ENCODE measurements around the gene OR5B3. TPM values are rescaled to one million over a fixed set of nuclear protein-coding genes. Genes with fewer than 3 reads are reported as not detected.
"Not testable (repeated sequence)": the region's sequence is repeated elsewhere in the genome, so short reads cannot be mapped to it uniquely, and the experiment has no call there.

Gene OR5B3
- polyA plus RNA-seq, 1 of the 3 experiments (the other 2 are of a cell fraction): not detected

DNA sequence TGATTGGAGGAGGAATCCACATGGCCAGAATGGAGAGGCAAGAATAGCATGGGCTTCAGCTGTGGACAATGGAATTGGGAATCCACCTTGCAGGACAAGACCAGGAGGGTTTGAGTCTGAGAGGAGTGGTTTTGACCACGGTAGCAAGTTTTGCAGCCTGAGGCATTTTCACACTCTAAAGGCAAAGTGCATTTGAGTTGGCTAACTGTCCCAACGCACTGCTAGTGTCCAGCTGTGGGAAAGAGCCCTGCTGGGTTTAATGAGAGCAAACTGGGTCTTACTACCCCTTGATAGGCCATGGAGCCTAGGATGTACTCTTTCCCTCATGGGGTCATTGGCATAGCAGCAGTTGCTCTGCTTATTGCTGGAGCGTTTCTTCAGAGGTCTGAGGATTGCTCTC, 21.3 kb upstream of the OR5B3 start, which contains the start of gene OR5B2:
Gene OR5B2, minus strand, starts transcription at position 101 of the 400 bp plus-strand sequence. CDS start 4,860 bp downstream, outside the sequence.
- Histone ChIP-seq H3K79me2 (ENCODE audit: insufficient read depth) (no peaks in the 10 kb centered on the region), H3K27ac (ENCODE audit: low read depth in 2 of 2, low read length in 1 of 2) (no peak within 1 kb of the TSS), H3K4me3 (ENCODE audit: low read depth in 2 of 2, low read length in 1 of 2) (no peak within 1 kb of the TSS), H2AFZ (ENCODE audit: low read depth) (no peak within 1 kb of the TSS), H3K9me2 (no peaks in the 10 kb centered on the region), H3K27me3 (ENCODE audit: insufficient read depth) (no peaks in the 10 kb centered on the region), H3K9me3 (no peaks in the 10 kb centered on the region), H3K4me2 (no peak within 1 kb of the TSS), H3K36me3 (replicated peaks in 1 of 2; ENCODE audit: control insufficient read depth in 1 of 2, insufficient read depth in 2 of 2, low read length in 1 of 2) (no peaks in the 10 kb centered on the region), H3F3A (replicated peaks; ENCODE audit: insufficient read depth) (no peaks in the 10 kb centered on the region), H3K9ac (no peak within 1 kb of the TSS), H4K20me1 (ENCODE audit: insufficient read depth) (no peaks in the 10 kb centered on the region), H3K4me1 (ENCODE audit: control insufficient read depth in 1 of 2, insufficient read depth in 2 of 2, low read depth in 1 of 2, low read length in 1 of 2) (no peaks in the 10 kb centered on the region)
- no peak for DNase-seq
- WGBS (ENCODE audit: low lambda C conversion rate): 5% methylated on average over 2 of the region's 3 CpGs
- no peak for TF ChIP-seq CHD2 (IDR thresholded peaks at IDR 0.05; ENCODE audit: low read length, partially characterized antibody)
- TF ChIP-seq, protein P1, sequence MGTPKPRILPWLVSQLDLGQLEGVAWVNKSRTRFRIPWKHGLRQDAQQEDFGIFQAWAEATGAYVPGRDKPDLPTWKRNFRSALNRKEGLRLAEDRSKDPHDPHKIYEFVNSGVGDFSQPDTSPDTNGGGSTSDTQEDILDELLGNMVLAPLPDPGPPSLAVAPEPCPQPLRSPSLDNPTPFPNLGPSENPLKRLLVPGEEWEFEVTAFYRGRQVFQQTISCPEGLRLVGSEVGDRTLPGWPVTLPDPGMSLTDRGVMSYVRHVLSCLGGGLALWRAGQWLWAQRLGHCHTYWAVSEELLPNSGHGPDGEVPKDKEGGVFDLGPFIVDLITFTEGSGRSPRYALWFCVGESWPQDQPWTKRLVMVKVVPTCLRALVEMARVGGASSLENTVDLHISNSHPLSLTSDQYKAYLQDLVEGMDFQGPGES (IDR thresholded peaks at IDR 0.05; ENCODE audit: low read depth, low read length): no peak
- no peak for TF ChIP-seq NFIC (IDR thresholded peaks at IDR 0.05; ENCODE audit: borderline replicate concordance)
- no peak for TF ChIP-seq RXRA (IDR thresholded peaks at IDR 0.05; ENCODE audit: borderline replicate concordance, low read depth)
- no peak for TF ChIP-seq MEF2A (IDR thresholded peaks at IDR 0.05; ENCODE audit: borderline replicate concordance, low read depth)
- no peak for TF ChIP-seq ELF1 (IDR thresholded peaks at IDR 0.05)
- TF ChIP-seq JUND (IDR thresholded peaks at IDR 0.05): no peak
- TF ChIP-seq, protein P2, sequence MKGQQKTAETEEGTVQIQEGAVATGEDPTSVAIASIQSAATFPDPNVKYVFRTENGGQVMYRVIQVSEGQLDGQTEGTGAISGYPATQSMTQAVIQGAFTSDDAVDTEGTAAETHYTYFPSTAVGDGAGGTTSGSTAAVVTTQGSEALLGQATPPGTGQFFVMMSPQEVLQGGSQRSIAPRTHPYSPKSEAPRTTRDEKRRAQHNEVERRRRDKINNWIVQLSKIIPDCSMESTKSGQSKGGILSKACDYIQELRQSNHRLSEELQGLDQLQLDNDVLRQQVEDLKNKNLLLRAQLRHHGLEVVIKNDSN (IDR thresholded peaks at IDR 0.05; ENCODE audit: borderline replicate concordance, low read depth): no peak
- POLR2A ChIA-PET: no interaction called here
- CTCF ChIA-PET: no interaction called here

DNA sequence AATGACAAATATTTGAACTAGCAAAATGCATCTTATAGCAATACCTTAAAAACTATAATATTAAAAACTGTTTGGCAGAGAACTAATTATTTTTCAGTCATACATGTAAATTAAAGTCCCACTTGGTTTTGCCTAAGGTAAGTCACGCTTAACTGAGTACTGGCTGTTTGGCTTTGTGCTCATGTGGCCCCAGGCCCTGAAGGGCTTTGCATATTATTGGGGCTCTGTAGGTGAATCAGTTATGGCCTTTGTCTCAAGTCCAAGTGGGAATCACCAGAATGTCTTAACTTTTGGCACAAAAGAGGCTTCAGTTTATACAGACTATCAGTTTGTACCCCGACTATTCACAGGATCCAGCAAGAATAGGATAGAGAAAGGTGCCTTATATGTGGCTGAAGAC, 7.1 kb downstream of the OR5B3 start:
- H4K20me1 ChIP-seq (ENCODE audit: insufficient read depth); H2AFZ ChIP-seq (ENCODE audit: low read depth); H3K4me3 ChIP-seq (ENCODE audit: low read depth in 2 of 2, low read length in 1 of 2); H3K4me1 ChIP-seq (ENCODE audit: control insufficient read depth in 1 of 2, insufficient read depth in 2 of 2, low read depth in 1 of 2, low read length in 1 of 2); H3K79me2 ChIP-seq (ENCODE audit: insufficient read depth); H3K27me3 ChIP-seq (ENCODE audit: insufficient read depth); H3F3A ChIP-seq (replicated peaks; ENCODE audit: insufficient read depth); H3K4me2 ChIP-seq; H3K36me3 ChIP-seq (replicated peaks in 1 of 2; ENCODE audit: control insufficient read depth in 1 of 2, insufficient read depth in 2 of 2, low read length in 1 of 2); POLR2A ChIA-PET; H3K9me3 ChIP-seq; H3K9ac ChIP-seq; H3K27ac ChIP-seq (ENCODE audit: low read depth in 2 of 2, low read length in 1 of 2); CTCF ChIA-PET; DNase-seq; H3K9me2 ChIP-seq: not testable (repeated sequence)
- WGBS (ENCODE audit: low lambda C conversion rate): no CpG with 5 or more reads among the region's 2 CpGs

DNA sequence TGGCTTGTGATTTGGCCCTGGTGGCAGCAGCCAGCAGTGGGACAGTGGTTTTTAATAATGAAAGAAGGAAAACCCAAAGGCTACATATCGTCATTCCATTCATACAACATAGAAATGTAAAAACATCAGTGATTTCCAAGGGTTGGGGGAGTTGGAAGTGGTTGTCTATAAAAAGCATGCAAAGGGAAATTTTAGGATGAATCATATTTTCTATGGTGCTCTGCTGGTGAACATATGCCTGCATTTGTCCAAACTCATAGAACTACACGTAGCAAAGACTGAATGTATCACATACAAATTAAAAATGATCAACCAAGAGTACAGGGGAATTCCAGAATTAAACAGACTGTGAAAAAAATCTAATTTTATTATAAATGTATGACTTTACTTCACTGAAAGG, 11.1 kb downstream of the OR5B3 start:
- Histone ChIP-seq H3K4me3 (ENCODE audit: low read depth in 2 of 2, low read length in 1 of 2) (no peak overlapping the region), H3K9ac (no peak overlapping the region), H4K20me1 (ENCODE audit: insufficient read depth) (no peaks in the 10 kb centered on the region), H3F3A (replicated peaks; ENCODE audit: insufficient read depth) (peaks cover 19% of the 10 kb centered on the region), H3K27ac (ENCODE audit: low read depth in 2 of 2, low read length in 1 of 2) (no peak overlapping the region), H3K4me1 (ENCODE audit: control insufficient read depth in 1 of 2, insufficient read depth in 2 of 2, low read depth in 1 of 2, low read length in 1 of 2) (peaks cover 0 to 11% of the 10 kb centered on the region in 2 experiments; a peak in 1 of 4 replicates), H2AFZ (ENCODE audit: low read depth) (no peak overlapping the region), H3K27me3 (ENCODE audit: insufficient read depth) (no peaks in the 10 kb centered on the region), H3K9me2 (no peaks in the 10 kb centered on the region), H3K9me3 (peaks cover 9% of the 10 kb centered on the region; the same call in 1 of the 2 replicates), H3K79me2 (ENCODE audit: insufficient read depth) (no peaks in the 10 kb centered on the region), H3K36me3 (replicated peaks in 1 of 2; ENCODE audit: control insufficient read depth in 1 of 2, insufficient read depth in 2 of 2, low read length in 1 of 2) (no peaks in the 10 kb centered on the region), H3K4me2 (no peak overlapping the region)
- no peak for DNase-seq
- WGBS (ENCODE audit: low lambda C conversion rate): 21% methylated on average over 2 of the region's 2 CpGs
- POLR2A ChIA-PET: no interaction called here
- no peak for TF ChIP-seq EZH2phosphoT487 (IDR thresholded peaks at IDR 0.05; ENCODE audit: borderline replicate concordance, low read depth)
- TF ChIP-seq, protein P3, sequence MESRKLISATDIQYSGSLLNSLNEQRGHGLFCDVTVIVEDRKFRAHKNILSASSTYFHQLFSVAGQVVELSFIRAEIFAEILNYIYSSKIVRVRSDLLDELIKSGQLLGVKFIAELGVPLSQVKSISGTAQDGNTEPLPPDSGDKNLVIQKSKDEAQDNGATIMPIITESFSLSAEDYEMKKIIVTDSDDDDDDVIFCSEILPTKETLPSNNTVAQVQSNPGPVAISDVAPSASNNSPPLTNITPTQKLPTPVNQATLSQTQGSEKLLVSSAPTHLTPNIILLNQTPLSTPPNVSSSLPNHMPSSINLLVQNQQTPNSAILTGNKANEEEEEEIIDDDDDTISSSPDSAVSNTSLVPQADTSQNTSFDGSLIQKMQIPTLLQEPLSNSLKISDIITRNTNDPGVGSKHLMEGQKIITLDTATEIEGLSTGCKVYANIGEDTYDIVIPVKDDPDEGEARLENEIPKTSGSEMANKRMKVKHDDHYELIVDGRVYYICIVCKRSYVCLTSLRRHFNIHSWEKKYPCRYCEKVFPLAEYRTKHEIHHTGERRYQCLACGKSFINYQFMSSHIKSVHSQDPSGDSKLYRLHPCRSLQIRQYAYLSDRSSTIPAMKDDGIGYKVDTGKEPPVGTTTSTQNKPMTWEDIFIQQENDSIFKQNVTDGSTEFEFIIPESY (IDR thresholded peaks at IDR 0.05; ENCODE audit: borderline replicate concordance, low read depth): no peak
- CTCF ChIA-PET: no interaction called here

Measured in SK-N-SH (cell line).